ENCODE data around the gene RUNX2. TPM values are rescaled to one million over a fixed set of nuclear protein-coding genes. Genes with fewer than 3 reads are reported as not detected.

Gene RUNX2
- total and polyA plus RNA-seq, 9 of the 15 experiments (the other 6 are each of a cell fraction or from before 2014, with no cell fraction given): 0.29 to 1.00 (median 0.43) TPM

GRCh38 chr6:45684476-45684875 is 356.3 kb downstream of the RUNX2 start (continued):
- TF ChIP-seq, protein P1, sequence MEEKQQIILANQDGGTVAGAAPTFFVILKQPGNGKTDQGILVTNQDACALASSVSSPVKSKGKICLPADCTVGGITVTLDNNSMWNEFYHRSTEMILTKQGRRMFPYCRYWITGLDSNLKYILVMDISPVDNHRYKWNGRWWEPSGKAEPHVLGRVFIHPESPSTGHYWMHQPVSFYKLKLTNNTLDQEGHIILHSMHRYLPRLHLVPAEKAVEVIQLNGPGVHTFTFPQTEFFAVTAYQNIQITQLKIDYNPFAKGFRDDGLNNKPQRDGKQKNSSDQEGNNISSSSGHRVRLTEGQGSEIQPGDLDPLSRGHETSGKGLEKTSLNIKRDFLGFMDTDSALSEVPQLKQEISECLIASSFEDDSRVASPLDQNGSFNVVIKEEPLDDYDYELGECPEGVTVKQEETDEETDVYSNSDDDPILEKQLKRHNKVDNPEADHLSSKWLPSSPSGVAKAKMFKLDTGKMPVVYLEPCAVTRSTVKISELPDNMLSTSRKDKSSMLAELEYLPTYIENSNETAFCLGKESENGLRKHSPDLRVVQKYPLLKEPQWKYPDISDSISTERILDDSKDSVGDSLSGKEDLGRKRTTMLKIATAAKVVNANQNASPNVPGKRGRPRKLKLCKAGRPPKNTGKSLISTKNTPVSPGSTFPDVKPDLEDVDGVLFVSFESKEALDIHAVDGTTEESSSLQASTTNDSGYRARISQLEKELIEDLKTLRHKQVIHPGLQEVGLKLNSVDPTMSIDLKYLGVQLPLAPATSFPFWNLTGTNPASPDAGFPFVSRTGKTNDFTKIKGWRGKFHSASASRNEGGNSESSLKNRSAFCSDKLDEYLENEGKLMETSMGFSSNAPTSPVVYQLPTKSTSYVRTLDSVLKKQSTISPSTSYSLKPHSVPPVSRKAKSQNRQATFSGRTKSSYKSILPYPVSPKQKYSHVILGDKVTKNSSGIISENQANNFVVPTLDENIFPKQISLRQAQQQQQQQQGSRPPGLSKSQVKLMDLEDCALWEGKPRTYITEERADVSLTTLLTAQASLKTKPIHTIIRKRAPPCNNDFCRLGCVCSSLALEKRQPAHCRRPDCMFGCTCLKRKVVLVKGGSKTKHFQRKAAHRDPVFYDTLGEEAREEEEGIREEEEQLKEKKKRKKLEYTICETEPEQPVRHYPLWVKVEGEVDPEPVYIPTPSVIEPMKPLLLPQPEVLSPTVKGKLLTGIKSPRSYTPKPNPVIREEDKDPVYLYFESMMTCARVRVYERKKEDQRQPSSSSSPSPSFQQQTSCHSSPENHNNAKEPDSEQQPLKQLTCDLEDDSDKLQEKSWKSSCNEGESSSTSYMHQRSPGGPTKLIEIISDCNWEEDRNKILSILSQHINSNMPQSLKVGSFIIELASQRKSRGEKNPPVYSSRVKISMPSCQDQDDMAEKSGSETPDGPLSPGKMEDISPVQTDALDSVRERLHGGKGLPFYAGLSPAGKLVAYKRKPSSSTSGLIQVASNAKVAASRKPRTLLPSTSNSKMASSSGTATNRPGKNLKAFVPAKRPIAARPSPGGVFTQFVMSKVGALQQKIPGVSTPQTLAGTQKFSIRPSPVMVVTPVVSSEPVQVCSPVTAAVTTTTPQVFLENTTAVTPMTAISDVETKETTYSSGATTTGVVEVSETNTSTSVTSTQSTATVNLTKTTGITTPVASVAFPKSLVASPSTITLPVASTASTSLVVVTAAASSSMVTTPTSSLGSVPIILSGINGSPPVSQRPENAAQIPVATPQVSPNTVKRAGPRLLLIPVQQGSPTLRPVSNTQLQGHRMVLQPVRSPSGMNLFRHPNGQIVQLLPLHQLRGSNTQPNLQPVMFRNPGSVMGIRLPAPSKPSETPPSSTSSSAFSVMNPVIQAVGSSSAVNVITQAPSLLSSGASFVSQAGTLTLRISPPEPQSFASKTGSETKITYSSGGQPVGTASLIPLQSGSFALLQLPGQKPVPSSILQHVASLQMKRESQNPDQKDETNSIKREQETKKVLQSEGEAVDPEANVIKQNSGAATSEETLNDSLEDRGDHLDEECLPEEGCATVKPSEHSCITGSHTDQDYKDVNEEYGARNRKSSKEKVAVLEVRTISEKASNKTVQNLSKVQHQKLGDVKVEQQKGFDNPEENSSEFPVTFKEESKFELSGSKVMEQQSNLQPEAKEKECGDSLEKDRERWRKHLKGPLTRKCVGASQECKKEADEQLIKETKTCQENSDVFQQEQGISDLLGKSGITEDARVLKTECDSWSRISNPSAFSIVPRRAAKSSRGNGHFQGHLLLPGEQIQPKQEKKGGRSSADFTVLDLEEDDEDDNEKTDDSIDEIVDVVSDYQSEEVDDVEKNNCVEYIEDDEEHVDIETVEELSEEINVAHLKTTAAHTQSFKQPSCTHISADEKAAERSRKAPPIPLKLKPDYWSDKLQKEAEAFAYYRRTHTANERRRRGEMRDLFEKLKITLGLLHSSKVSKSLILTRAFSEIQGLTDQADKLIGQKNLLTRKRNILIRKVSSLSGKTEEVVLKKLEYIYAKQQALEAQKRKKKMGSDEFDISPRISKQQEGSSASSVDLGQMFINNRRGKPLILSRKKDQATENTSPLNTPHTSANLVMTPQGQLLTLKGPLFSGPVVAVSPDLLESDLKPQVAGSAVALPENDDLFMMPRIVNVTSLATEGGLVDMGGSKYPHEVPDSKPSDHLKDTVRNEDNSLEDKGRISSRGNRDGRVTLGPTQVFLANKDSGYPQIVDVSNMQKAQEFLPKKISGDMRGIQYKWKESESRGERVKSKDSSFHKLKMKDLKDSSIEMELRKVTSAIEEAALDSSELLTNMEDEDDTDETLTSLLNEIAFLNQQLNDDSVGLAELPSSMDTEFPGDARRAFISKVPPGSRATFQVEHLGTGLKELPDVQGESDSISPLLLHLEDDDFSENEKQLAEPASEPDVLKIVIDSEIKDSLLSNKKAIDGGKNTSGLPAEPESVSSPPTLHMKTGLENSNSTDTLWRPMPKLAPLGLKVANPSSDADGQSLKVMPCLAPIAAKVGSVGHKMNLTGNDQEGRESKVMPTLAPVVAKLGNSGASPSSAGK (IDR thresholded peaks at IDR 0.05): no peak
- TF ChIP-seq ZNF253 (CRISPR knock-in tag; conservative IDR thresholded peaks at IDR 0.05) (no peak), HNRNPH1 (optimal IDR thresholded peaks at IDR 0.05; ENCODE audit: low read depth, low read length) (no peak), WHSC1 (IDR thresholded peaks at IDR 0.05; ENCODE audit: low read length) (no peak)

Measured in K562 (cell line).